ENCODE results near the gene DAP.

The DAP gene

DNA sequence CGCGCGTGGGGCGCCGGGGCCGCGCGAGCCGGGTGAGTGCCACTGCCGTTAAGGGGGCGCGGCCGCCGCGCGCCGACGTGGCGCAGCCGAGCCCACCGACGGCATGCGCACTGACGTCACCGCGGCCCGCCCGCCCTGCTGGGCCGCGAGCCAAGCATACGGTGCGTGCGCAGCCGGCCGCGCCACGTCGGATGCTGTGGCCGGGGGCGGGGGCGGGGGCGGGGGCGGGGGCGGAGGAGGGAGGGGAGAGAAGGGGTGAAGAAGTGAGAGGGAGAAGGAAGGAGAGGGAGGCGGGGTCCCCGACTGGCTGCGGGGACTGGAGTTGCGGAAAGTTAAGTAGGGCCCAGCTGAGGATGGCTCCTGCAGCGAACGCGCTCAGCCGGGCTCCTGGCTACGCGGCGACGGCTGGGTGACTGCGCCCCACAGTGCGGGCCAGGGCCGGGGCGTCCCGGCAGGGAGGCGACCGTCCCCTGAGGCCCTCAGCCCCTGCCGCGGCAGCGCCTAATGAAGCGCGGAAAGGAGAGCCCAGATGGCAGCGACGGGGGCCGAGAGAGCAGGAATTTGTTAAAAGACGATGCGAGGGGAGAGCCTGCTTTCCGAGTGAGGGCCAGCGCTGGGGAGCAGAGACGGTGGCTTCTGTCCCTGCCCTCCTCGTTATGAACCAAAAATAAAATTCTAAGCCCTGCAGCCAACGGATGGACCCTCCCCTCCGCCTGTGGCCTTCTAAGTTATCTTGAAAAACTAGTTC lies at the start of gene DAP:
DAP (minus strand) TSS at position 50 of the 748 bp plus-strand sequence. CDS start 166 bp downstream, outside the sequence.
- Histone ChIP-seq H3K4me3 (replicated peaks; ENCODE audit: low read depth, low read length) (peak within 1 kb of the TSS; percentile 80), H3K27me3 (replicated peaks; ENCODE audit: control insufficient read depth, insufficient read depth, low read length) (no peaks in the 10 kb centered on the region), H3K36me3 (ENCODE audit: control insufficient read depth, insufficient read depth, low read length) (peaks cover 3% of the 10 kb centered on the region; the same call in 1 of the 2 replicates)
- DNase-seq (ENCODE audit: extremely low read depth, insufficient read length) = peak; percentile 96
- TF ChIP-seq, protein P1, sequence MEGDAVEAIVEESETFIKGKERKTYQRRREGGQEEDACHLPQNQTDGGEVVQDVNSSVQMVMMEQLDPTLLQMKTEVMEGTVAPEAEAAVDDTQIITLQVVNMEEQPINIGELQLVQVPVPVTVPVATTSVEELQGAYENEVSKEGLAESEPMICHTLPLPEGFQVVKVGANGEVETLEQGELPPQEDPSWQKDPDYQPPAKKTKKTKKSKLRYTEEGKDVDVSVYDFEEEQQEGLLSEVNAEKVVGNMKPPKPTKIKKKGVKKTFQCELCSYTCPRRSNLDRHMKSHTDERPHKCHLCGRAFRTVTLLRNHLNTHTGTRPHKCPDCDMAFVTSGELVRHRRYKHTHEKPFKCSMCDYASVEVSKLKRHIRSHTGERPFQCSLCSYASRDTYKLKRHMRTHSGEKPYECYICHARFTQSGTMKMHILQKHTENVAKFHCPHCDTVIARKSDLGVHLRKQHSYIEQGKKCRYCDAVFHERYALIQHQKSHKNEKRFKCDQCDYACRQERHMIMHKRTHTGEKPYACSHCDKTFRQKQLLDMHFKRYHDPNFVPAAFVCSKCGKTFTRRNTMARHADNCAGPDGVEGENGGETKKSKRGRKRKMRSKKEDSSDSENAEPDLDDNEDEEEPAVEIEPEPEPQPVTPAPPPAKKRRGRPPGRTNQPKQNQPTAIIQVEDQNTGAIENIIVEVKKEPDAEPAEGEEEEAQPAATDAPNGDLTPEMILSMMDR (IDR thresholded peaks at IDR 0.05; ENCODE audit: insufficient read depth, low read length, poor library complexity, severe bottlenecking) = no peak

- Histone ChIP-seq H3K4me3 (replicated peaks; ENCODE audit: low read depth, low read length) (no peak overlapping the region), H3K36me3 (ENCODE audit: control insufficient read depth, insufficient read depth, low read length) (no peaks in the 10 kb centered on the region), H3K27me3 (replicated peaks; ENCODE audit: control insufficient read depth, insufficient read depth, low read length) (no peaks in the 10 kb centered on the region)
- TF ChIP-seq, protein P1 (IDR thresholded peaks at IDR 0.05; ENCODE audit: insufficient read depth, low read length, poor library complexity, severe bottlenecking) = no peak
- DNase-seq (ENCODE audit: extremely low read depth, insufficient read length) = no peak
Observed at GRCh38 chr5:10808347-10809226, 47.6 kb upstream of the DAP start.

DNA sequence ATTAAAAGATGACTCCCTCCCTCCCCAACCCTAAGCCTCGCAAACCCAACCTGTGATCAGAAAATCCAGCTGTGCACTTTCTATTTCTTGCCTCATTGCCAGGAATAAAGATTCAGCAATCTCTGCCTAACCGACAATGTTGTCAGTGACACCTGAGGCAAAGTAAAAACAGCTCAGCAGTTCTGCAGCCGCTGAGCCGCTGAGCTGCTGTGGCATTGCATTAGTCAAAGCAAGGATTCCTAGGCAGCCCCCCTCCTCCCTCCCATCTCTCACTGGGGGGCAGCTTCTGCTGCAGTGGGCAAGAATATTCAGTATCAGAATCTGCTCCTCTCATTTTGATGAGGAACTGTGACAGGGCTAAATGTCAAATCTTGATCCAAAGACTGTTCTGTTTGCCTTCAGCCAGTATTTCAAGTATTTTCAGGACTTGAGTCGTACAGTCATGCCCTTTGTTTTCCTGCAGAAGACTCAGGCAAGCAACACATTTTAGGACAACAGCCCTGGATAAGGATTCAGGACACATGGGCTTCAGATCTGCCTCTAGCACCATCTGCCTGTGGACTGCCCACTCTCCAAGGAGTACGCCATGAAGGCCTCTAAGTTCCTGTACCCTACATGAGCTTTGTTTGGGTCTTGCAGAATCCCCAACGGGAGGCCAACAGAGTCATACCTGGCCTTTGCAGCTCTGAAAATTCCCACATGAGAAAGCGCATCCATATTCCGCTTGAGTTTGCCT lies 41.1 kb upstream of the DAP start:
- no peak overlapping the region for H3K4me3 ChIP-seq (replicated peaks; ENCODE audit: low read depth, low read length)
- TF ChIP-seq, protein P1 (IDR thresholded peaks at IDR 0.05; ENCODE audit: insufficient read depth, low read length, poor library complexity, severe bottlenecking) = no peak
- H3K36me3 ChIP-seq (ENCODE audit: control insufficient read depth, insufficient read depth, low read length) = no peaks in the 10 kb centered on the region
- DNase-seq (ENCODE audit: extremely low read depth, insufficient read length) = no peak
- H3K27me3 ChIP-seq (replicated peaks; ENCODE audit: control insufficient read depth, insufficient read depth, low read length) = no peaks in the 10 kb centered on the region

GRCh38 chr5:10800852-10801251 lies 39.8 kb upstream of the DAP start:
- no peak overlapping the region for H3K4me3 ChIP-seq (replicated peaks; ENCODE audit: low read depth, low read length)
- no peaks in the 10 kb centered on the region for H3K27me3 ChIP-seq (replicated peaks; ENCODE audit: control insufficient read depth, insufficient read depth, low read length)
- DNase-seq (ENCODE audit: extremely low read depth, insufficient read length) = no peak
- H3K36me3 ChIP-seq (ENCODE audit: control insufficient read depth, insufficient read depth, low read length) = no peaks in the 10 kb centered on the region
- TF ChIP-seq, protein P1 (IDR thresholded peaks at IDR 0.05; ENCODE audit: insufficient read depth, low read length, poor library complexity, severe bottlenecking) = no peak

- Histone ChIP-seq H3K36me3 (ENCODE audit: control insufficient read depth, insufficient read depth, low read length) (no peaks in the 10 kb centered on the region), H3K27me3 (replicated peaks; ENCODE audit: control insufficient read depth, insufficient read depth, low read length) (no peaks in the 10 kb centered on the region), H3K4me3 (replicated peaks; ENCODE audit: low read depth, low read length) (no peak overlapping the region)
- DNase-seq (ENCODE audit: extremely low read depth, insufficient read length) = no peak
- TF ChIP-seq, protein P1 (IDR thresholded peaks at IDR 0.05; ENCODE audit: insufficient read depth, low read length, poor library complexity, severe bottlenecking) = no peak
Observed at GRCh38 chr5:10797261-10797660, 36.2 kb upstream of the DAP start.
